Prostate gland (tissue), 2 donors: ENCODE results near the gene ANKRD39. TPM values are rescaled to one million over a fixed set of nuclear protein-coding genes. Genes with fewer than 3 reads are reported as not detected.
A peak's percentile ranks its signal among the peaks of the same experiment; 100 is the strongest.

ENCODE experiments used
- DNase-seq: peaks from one replicate; pipeline ENCODE4 v3.0.0-alpha.2; 2019; ENCODE audit warnings: low spot score
- H3K27ac ChIP-seq, 2 donors: fragments of 200-600 bp; sonication (generic); 2 replicates each; pipeline ENCODE4 v1.5.1; 2017 to 2019
- H3K27me3 ChIP-seq: fragments of 200-600 bp; sonication (generic); replicated peaks from 2 replicates; pipeline ENCODE4 v1.5.1; 2019; ENCODE audit not compliant: insufficient read depth
- H3K36me3 ChIP-seq, 2 donors: fragments of 200-600 bp; sonication (generic); 1 replicate in 1 of 2; 2 replicates in 1 of 2; pipeline versions ENCODE4 v1.5.1 to v1.8.1; 2017 to 2019
- H3K4me1 ChIP-seq: fragments of 200-600 bp; sonication (generic); replicated peaks from 2 replicates; pipeline ENCODE4 v1.5.1; 2019
- H3K4me3 ChIP-seq, 2 donors: fragments of 200-600 bp; sonication (generic); 2 replicates each; pipeline ENCODE4 v1.5.1; 2017 to 2019
- H3K9me3 ChIP-seq: fragments of 200-600 bp; sonication (generic); 2 replicates; pipeline ENCODE4 v1.5.1; 2017
- CTCF ChIP-seq, 4 experiments: fragments of 200-600 bp in 2 of 4; fragments of 450-650 bp in 2 of 4; sonication (generic) in 2 of 4; IDR thresholded peaks; 1 replicate in 3 of 4; 2 replicates in 1 of 4; pipeline ENCODE4 v1.5.1; 2016 to 2019; ENCODE audit warnings: antibody characterized with exemption in 4 of 4, mild to moderate bottlenecking in 2 of 4, moderate library complexity in 2 of 4
- POLR2A ChIP-seq: fragments of 450-650 bp; IDR thresholded peaks from one replicate; pipeline ENCODE4 v1.6.1; 2016; ENCODE audit warnings: antibody characterized with exemption, mild to moderate bottlenecking
- POLR2AphosphoS5 ChIP-seq: sonication (generic); formaldehyde crosslinking; IDR thresholded peaks from one replicate; pipeline ENCODE4 v1.6.1; 2017; ENCODE audit warnings: antibody characterized with exemption
- WGBS: methylation state at CpG from one replicate; pipeline ENCODE4 v1.1.5; 2018; 5-methylcytosine and 5-hydroxymethylcytosine counted together
- intact Hi-C: fragments of 100-400 bp; cut with DNase I; formaldehyde crosslinking; loops from one replicate; pipeline ENCODE4 v1.14.2; 2022
- total RNA-seq, 2 donors: library from RNA; depleted of rRNA; stranded (reverse); fragments of >200 nt; gene quantifications; one replicate each; pipeline ENCODE4 v1.1.0, GENCODE V29; 2016

ANKRD39 gene
- total RNA-seq, 2 donors from 2014 or later: 21.2 to 38.7 TPM

- no peaks in the 10 kb centered on the region for H3K27me3 ChIP-seq
- WGBS: 87% methylated on average over 10 of the region's 10 CpGs
- H3K36me3 ChIP-seq: no peaks in the 10 kb centered on the region
- intact Hi-C loops: loop anchor here (5.0 kb wide), 1 partner anchor 40 kb away; the partner anchor contains the start of gene CNNM4
- TF ChIP-seq CTCF (IDR thresholded peaks at IDR 0.05) (no peak), POLR2AphosphoS5 (no peak), POLR2A (no peak)
- no peak overlapping the region for H3K27ac ChIP-seq
- no peaks in the 10 kb centered on the region for H3K9me3 ChIP-seq
- no peaks in the 10 kb centered on the region for H3K4me1 ChIP-seq
- DNase-seq: no peak
- H3K4me3 ChIP-seq: no peak overlapping the region
Observed at GRCh38 chr2:96801786-96802595, 55.8 kb downstream of the ANKRD39 start.

GRCh38 chr2:96801005-96801785 lies 56.6 kb downstream of the ANKRD39 start:
- no peaks in the 10 kb centered on the region for H3K36me3 ChIP-seq
- peak; percentile 75 to 95 (median 84) for TF ChIP-seq CTCF (IDR thresholded peaks at IDR 0.05)
- peak; percentile 39 for TF ChIP-seq POLR2AphosphoS5
- no peak for TF ChIP-seq POLR2A
- H3K27me3 ChIP-seq: no peaks in the 10 kb centered on the region
- no peaks in the 10 kb centered on the region for H3K9me3 ChIP-seq
- no peak overlapping the region for H3K4me3 ChIP-seq
- H3K4me1 ChIP-seq: no peaks in the 10 kb centered on the region
- peak; percentile 83 for DNase-seq
- intact Hi-C loops: loop anchor here (5.0 kb wide), 1 partner anchor 39 kb away; the partner anchor contains the start of gene CNNM4
- no peak overlapping the region for H3K27ac ChIP-seq
- WGBS: 36% methylated on average over 15 of the region's 15 CpGs

GRCh38 chr2:96800061-96801004 lies 57.5 kb downstream of the ANKRD39 start:
- Histone ChIP-seq H3K4me1 (no peaks in the 10 kb centered on the region), H3K4me3 (no peak overlapping the region), H3K36me3 (no peaks in the 10 kb centered on the region), H3K9me3 (no peaks in the 10 kb centered on the region), H3K27me3 (no peaks in the 10 kb centered on the region), H3K27ac (no peak overlapping the region)
- intact Hi-C loops: loop anchor here (5.0 kb wide), 1 partner anchor 38 kb away; the partner anchor contains the start of gene CNNM4
- 84% methylated on average over 26 of the region's 27 CpGs for WGBS
- no peak for DNase-seq
- no peak for TF ChIP-seq POLR2AphosphoS5
- TF ChIP-seq POLR2A: no peak
- TF ChIP-seq CTCF (IDR thresholded peaks at IDR 0.05): no peak

- Histone ChIP-seq H3K36me3 (no peaks in the 10 kb centered on the region), H3K4me3 (no peak overlapping the region), H3K9me3 (no peaks in the 10 kb centered on the region), H3K27ac (no peak overlapping the region), H3K4me1 (no peaks in the 10 kb centered on the region), H3K27me3 (no peaks in the 10 kb centered on the region)
- intact Hi-C loops: loop anchor here (5.0 kb wide), 1 partner anchor 257 kb away; no protein-coding TSS in a partner anchor
- WGBS: 87% methylated on average over 8 of the region's 8 CpGs
- no peak for TF ChIP-seq POLR2AphosphoS5
- no peak for DNase-seq
Observed at GRCh38 chr2:96799623-96799935, 58.2 kb downstream of the ANKRD39 start.
